Dendritic cell treated with granulocyte-macrophage colony-stimulating factor and Interleukin-4, amounts not matched to agents 40 ng/mL and 50 ng/mL, for 4 days (primary cell): ENCODE measurements around the gene BEX3.
"Not testable (repeated sequence)": the region's sequence is repeated elsewhere in the genome, so short reads cannot be mapped to it uniquely, and the experiment has no call there.

ENCODE experiments used
- H3K27ac Mint-ChIP-seq: one replicate; pipeline ENCODE4 v1.8.0; 2022; ENCODE audit warnings: mild to moderate bottlenecking, mixed read lengths
- H3K27me3 Mint-ChIP-seq: one replicate; pipeline ENCODE4 v1.8.0; 2022; ENCODE audit warnings: mild to moderate bottlenecking, mixed read lengths
- H3K36me3 Mint-ChIP-seq: one replicate; pipeline ENCODE4 v1.8.0; 2022; ENCODE audit warnings: low read depth, mixed read lengths
- H3K4me1 Mint-ChIP-seq: one replicate; pipeline ENCODE4 v1.8.0; 2022; ENCODE audit warnings: low read depth, mixed read lengths
- H3K4me3 Mint-ChIP-seq: one replicate; pipeline ENCODE4 v1.8.0; 2022; ENCODE audit warnings: mild to moderate bottlenecking, moderate library complexity, mixed read lengths
- H3K9me3 Mint-ChIP-seq: one replicate; pipeline ENCODE4 v1.8.0; 2022; ENCODE audit warnings: mixed read lengths
- intact Hi-C: fragments of 100-400 bp; cut with micrococcal nuclease; formaldehyde crosslinking; loops from one replicate; pipeline ENCODE4 v1.15.0; 2022

BEX3 gene

DNA sequence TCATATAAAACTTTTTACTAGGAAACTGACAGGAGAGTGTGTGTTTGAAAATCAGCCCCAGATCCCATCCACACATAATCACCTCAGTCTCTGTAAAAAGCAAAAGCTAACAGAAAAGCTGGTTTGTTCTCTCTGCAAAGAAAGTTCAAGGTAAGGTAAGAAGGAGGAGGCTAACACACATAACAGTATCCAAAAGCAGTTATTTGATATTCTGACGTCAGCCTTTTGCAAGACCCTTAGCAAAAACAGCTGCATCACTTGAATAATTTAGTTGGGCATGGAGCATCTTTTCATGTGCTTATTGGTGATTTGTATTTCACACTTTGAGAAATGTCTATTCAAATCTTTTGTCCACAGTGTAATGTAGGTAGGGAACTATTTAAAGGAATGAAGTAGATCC lies 14.5 kb upstream of the BEX3 start:
- Mint-ChIP-seq H3K4me1 (peaks cover 11% of the 10 kb centered on the region), H3K36me3 (no peaks in the 10 kb centered on the region), H3K27ac (no peak overlapping the region), H3K27me3 (no peaks in the 10 kb centered on the region), H3K9me3 (no peaks in the 10 kb centered on the region), H3K4me3 (no peak overlapping the region)
- intact Hi-C loops = no loop called here

DNA sequence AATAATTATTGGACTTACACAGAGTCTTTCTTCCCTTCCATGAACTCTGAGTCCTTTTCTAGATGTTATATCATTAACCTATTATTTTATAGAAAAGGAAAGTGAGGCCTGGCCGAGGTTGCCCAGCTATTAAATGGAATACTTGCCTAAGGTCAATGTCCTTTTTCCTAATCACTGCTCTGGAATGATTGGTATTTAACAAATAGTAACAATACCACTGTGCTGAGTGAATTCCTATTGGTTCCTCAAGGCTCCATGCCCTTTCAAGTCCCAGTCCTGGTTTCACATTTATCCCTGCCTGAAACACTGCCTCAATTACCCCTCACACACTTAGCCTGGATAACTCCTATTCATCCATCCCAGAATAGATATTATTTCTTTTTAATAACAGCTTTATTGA lies 13.9 kb upstream of the BEX3 start:
- no peaks in the 10 kb centered on the region for H3K9me3 Mint-ChIP-seq
- no peaks in the 10 kb centered on the region for H3K36me3 Mint-ChIP-seq
- intact Hi-C loops = no loop called here
- H3K27ac Mint-ChIP-seq = no peak overlapping the region
- peaks cover 12% of the 10 kb centered on the region for H3K4me1 Mint-ChIP-seq
- H3K4me3 Mint-ChIP-seq = no peak overlapping the region
- no peaks in the 10 kb centered on the region for H3K27me3 Mint-ChIP-seq

DNA sequence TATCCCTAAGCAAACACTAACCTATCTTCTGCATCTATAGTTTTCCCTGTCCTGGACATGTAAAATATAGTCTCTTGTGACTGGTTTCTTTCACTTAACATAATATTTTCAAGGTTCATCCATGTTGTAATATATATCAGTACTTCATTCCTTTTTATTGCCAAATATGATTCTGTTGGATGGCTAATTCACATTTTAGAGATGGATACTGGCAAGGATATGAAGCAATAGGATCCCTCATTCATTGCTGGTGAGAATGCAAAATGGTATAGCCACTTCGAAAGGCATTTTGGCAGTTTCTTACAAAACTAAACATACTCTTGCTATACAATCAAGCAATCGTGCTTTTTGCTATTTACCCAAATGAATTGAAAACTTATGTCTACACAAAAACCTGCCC lies 13.3 kb upstream of the BEX3 start:
- Mint-ChIP-seq H3K27me3 (no peaks in the 10 kb centered on the region), H3K4me1 (peaks cover 9% of the 10 kb centered on the region), H3K27ac (no peak overlapping the region), H3K4me3 (no peak overlapping the region), H3K9me3 (no peaks in the 10 kb centered on the region), H3K36me3 (no peaks in the 10 kb centered on the region)
- intact Hi-C loops = no loop called here

DNA sequence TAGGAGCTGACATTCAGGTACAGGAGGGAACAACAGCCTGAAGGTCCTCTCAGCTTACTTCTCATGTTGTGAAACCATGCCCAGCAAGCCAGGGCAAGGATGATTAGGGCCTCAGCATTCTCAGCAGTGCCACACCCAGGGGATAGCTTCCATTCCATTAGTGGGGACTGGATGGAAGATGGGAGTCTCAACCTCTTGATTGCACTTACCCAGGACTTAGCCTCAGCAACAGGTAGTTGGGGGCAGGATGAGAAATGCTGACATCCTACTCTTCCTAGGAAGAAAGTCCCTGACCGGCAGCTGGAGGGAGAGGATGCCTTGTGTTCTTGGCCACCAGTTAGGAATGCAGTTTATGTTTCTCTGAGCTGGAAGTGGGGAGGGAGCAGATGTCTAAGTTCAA lies 8.8 kb upstream of the BEX3 start:
- Mint-ChIP-seq H3K36me3 (no peaks in the 10 kb centered on the region), H3K27me3 (no peaks in the 10 kb centered on the region), H3K4me3 (no peak overlapping the region), H3K4me1 (peaks cover 9% of the 10 kb centered on the region), H3K27ac (no peak overlapping the region), H3K9me3 (no peaks in the 10 kb centered on the region)
- intact Hi-C loops = no loop called here

DNA sequence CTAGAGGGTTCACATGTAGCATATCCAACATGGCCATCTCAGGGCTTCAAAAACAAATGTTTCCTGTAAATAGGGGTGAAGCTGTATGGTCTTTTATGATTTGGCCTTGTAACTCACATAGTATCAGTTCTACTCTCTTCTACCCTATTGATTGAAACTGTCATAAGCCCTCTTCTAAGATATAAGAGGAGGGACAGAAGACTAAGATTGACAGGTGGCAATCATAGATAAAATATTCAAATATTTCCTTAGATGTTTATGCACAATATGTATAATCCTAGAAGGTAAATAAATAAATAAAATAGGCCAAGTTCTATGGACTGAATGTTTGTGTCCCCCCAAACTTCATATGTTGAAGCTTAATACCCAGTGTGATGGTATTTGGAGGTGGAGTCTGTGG lies 6.9 kb upstream of the BEX3 start:
- H3K9me3 Mint-ChIP-seq = no peaks in the 10 kb centered on the region
- no peak overlapping the region for H3K27ac Mint-ChIP-seq
- peaks cover 9% of the 10 kb centered on the region for H3K4me1 Mint-ChIP-seq
- no peaks in the 10 kb centered on the region for H3K36me3 Mint-ChIP-seq
- no peaks in the 10 kb centered on the region for H3K27me3 Mint-ChIP-seq
- H3K4me3 Mint-ChIP-seq = no peak overlapping the region
- intact Hi-C loops = no loop called here

DNA sequence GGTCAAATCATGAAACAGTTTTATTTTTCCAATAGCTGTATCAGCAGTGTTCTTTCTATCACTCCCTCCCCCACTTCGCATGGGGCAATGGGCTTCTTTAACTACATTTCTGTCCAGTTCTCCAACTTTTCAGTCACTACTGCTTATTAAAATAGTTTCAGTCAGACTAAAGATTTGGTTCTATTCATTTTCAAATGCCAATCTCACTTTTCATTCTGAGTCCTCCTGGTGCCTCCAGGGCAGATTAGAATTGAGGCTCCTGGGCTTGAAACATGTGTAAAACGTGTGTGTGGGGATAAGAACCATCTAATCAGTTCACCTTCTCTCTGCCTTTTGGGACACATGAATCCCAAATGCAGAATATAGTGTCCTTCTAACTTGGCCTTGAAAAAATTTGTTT lies 3.5 kb upstream of the BEX3 start:
- Mint-ChIP-seq H3K36me3 (no peaks in the 10 kb centered on the region), H3K27me3 (peaks cover 5% of the 10 kb centered on the region), H3K27ac (no peak overlapping the region), H3K4me1 (peaks cover 6% of the 10 kb centered on the region), H3K9me3 (no peaks in the 10 kb centered on the region), H3K4me3 (no peak overlapping the region)
- intact Hi-C loops = no loop called here

DNA sequence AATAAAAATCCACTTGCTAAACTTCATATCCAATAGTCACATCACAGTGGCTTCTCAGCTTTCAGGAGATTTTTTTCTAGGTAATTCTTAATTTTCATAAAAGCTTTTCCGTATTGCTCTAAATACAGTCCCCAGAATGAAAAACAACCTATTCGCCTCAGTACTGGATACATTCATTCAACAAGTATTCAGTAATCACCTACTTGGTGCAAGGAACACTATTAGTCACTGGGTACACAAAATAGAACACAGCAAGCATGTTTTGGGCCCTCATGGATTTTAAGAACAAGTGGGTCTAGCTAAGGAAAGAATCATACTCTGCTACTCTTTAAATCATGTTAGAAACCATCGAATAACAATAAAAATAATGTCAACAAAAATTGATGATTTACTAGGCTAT lies 2.8 kb upstream of the BEX3 start:
- no peaks in the 10 kb centered on the region for H3K9me3 Mint-ChIP-seq

DNA sequence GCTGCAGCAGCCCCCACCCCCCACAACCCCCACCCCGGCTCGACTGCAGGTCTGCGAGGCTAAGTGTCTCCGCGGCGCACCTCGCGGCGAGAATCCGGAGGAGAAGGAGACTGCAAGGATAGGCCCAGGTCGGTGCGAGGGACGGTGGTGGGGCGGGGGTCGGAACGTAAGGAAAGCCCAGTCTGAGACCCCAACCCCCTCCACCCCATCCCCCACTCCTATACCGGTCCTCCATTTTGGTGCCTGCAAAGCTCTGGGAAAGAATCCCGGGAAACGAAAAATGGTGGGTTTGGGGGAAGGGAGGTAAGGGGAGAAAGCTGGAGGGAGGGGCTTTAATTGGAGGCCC lies 614 bp downstream of the BEX3 start:
- H3K9me3 Mint-ChIP-seq = no peaks in the 10 kb centered on the region
- peak overlapping the region; percentile 55 for H3K4me3 Mint-ChIP-seq
- no peak overlapping the region for H3K27ac Mint-ChIP-seq
- H3K36me3 Mint-ChIP-seq = no peaks in the 10 kb centered on the region
- H3K4me1 Mint-ChIP-seq = peaks cover 6% of the 10 kb centered on the region
- H3K27me3 Mint-ChIP-seq = peaks cover 5% of the 10 kb centered on the region
- intact Hi-C loops = no loop called here

More for the DNA sequence above, 2.8 kb upstream of the BEX3 start:
- H3K4me1 Mint-ChIP-seq = peaks cover 6% of the 10 kb centered on the region
- H3K36me3 Mint-ChIP-seq = no peaks in the 10 kb centered on the region
- H3K4me3 Mint-ChIP-seq = no peak overlapping the region
- peaks cover 5% of the 10 kb centered on the region for H3K27me3 Mint-ChIP-seq
- no peak overlapping the region for H3K27ac Mint-ChIP-seq
- intact Hi-C loops = no loop called here

DNA sequence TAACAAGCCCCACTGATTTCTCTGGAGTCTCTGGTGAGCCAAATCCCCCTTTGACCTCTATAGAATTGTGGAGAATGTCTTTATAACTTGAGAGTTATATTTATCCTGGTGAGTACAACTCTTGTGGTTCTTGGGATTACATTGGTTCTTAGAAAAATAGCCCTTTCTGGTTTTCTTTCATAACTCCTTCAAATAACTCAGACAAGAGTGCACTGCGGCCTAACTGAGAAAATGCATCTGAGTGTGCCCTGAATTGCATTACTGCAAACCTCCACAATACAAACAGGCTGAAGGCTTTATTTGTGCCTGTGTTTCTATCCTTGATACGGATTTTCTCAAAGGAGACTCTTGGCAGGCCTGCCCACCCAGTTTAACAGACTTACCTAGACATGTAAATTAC lies 2.7 kb downstream of the BEX3 start:
- Mint-ChIP-seq H3K27ac (no peak overlapping the region), H3K4me1 (peaks cover 6% of the 10 kb centered on the region), H3K36me3 (no peaks in the 10 kb centered on the region), H3K4me3 (no peak overlapping the region), H3K9me3 (no peaks in the 10 kb centered on the region), H3K27me3 (peaks cover 5% of the 10 kb centered on the region)
- intact Hi-C loops = no loop called here

DNA sequence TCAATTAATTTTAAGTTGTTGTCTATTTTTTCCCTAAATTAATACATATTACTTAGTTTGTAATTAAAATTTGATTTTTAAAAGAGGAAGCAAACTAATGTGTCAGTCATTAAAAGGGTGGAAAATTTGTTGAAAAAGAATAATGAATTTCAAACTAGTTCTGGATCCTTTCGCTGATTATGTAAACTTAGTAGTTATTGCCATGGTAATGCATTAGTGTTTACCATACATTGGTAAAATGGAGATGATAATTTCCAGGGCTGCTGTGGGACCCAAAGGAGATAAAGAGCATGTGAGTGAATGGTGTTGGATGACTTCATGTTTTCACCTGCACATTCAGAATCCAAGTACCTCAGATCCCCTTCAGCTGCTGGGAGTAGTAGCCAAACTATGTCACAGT lies 6.5 kb downstream of the BEX3 start:
- intact Hi-C loops = no loop called here
- Mint-ChIP-seq H3K36me3 (no peaks in the 10 kb centered on the region), H3K27me3 (no peaks in the 10 kb centered on the region), H3K9me3 (no peaks in the 10 kb centered on the region), H3K27ac (no peak overlapping the region), H3K4me1 (no peaks in the 10 kb centered on the region), H3K4me3 (no peak overlapping the region)

DNA sequence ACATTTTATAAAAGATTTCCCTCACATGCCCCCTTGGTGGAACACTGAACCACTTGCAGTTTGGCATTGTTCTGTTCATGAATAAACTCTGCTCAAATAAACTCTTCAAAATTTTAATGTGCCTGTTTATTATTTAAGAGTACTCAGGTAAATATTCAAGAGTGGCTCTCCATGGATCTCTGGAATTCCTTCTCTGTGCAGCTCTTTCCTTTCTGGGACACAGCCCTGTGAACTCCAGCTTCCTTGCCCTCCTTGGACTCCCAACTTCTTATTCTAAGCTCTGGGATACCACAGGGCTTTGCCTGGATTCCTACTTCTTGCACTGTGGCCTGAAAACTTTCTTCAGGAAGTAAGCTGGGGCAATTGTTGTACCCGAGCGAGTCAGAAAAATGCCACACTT lies 8.3 kb downstream of the BEX3 start:
- Mint-ChIP-seq H3K9me3 (no peaks in the 10 kb centered on the region), H3K27ac (no peak overlapping the region), H3K27me3 (peaks cover 4% of the 10 kb centered on the region), H3K4me1 (no peaks in the 10 kb centered on the region), H3K4me3 (no peak overlapping the region), H3K36me3 (no peaks in the 10 kb centered on the region)
- intact Hi-C loops = no loop called here

DNA sequence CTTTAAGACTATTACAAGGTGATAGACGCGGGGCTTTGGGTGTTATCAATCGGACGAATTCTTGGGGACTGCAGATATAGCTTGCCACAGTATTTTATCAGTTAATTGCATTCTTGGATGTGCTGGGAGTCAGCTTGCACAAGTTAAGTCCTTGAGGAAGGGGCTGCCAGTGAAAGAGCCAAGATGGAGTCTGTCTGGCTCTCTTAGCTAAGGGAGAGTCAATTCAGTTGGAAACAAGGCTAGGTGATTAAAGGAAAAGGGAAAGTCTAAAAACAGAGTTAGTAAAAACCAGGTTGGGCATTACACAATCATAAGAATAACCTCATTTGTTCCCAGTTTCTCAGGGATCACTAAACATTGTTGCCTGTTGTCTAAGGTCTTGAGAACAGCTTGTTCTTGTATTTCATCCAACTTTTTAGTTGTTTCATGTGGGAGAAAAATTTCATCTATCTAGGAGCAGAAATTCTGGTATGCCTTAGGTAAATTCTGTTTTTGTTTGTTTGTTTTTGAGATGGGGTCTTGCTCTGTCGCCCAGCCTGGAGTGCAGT lies 9.0 kb downstream of the BEX3 start:
- H3K36me3 Mint-ChIP-seq, intact Hi-C loops, H3K27me3 Mint-ChIP-seq, H3K4me3 Mint-ChIP-seq, H3K9me3 Mint-ChIP-seq, H3K4me1 Mint-ChIP-seq, H3K27ac Mint-ChIP-seq: not testable (repeated sequence)

DNA sequence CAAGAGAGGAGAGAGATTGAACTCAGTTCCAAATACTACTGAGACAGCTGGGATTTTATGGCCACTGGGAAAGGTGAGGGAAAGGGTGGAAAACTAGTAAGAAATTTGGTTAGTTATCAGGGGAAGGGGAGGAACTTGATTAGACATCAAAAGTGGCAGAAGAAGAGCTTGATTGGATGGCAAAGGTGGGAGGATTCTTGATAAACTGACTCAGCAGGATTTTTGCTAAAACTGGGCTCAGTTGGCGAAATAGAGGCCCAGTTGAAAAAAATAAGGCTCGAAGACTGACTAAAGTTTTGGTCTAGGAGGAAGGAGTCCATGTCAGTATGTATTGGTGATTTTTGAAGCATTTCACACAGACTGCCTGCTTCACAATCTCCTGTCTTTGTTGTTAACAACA lies 10.0 kb downstream of the BEX3 start:
- no peaks in the 10 kb centered on the region for H3K9me3 Mint-ChIP-seq
- H3K27ac Mint-ChIP-seq = no peak overlapping the region
- H3K27me3 Mint-ChIP-seq = peaks cover 5% of the 10 kb centered on the region
- H3K4me1 Mint-ChIP-seq = no peaks in the 10 kb centered on the region
- H3K4me3 Mint-ChIP-seq = no peak overlapping the region
- H3K36me3 Mint-ChIP-seq = no peaks in the 10 kb centered on the region
- intact Hi-C loops = no loop called here

DNA sequence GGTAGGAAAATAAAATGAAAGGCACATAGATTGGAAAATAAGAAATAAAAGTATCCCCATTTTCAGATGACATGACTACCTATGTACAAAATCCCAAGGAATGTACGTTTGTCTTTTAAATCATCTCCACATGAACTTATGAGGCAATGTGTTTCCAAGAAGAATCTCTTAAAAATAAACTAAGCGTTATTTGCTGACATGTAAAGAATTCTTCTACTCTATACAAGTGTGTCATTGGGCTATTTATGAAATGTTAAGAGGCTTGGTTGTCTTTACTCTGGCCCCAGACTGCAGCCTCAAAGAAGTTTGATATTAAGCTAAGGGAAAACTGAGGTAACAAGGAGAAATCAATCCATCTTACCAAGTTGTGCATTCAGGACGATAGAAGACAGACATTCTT lies 17.1 kb downstream of the BEX3 start:
- H3K27ac Mint-ChIP-seq = no peak overlapping the region
- no peaks in the 10 kb centered on the region for H3K9me3 Mint-ChIP-seq
- peaks cover 6% of the 10 kb centered on the region for H3K27me3 Mint-ChIP-seq
- no peak overlapping the region for H3K4me3 Mint-ChIP-seq
- no peaks in the 10 kb centered on the region for H3K36me3 Mint-ChIP-seq
- intact Hi-C loops = no loop called here
- H3K4me1 Mint-ChIP-seq = no peaks in the 10 kb centered on the region

DNA sequence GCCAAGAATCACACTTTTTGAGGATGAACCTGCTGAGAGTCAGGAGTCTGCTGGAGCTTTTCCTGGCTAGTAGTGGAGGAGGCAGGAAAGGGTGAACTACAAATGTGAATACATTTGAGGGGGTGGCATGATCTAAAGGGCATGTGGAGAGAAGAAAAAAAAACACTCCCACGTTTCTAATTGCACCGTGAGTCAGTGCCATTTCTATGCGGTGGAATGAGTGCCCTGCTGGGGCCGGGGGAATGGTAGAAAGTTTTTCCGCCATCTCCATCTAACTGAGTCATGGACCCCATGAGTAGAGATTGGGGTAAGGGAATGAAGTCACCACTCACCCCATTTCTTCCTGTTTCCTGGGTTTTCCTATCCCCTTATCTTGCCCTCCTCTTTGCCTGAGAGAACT lies 19.8 kb downstream of the BEX3 start:
- no peak overlapping the region for H3K4me3 Mint-ChIP-seq
- intact Hi-C loops = no loop called here
- H3K4me1 Mint-ChIP-seq = no peaks in the 10 kb centered on the region
- no peaks in the 10 kb centered on the region for H3K9me3 Mint-ChIP-seq
- H3K27me3 Mint-ChIP-seq = peaks cover 2% of the 10 kb centered on the region
- H3K27ac Mint-ChIP-seq = no peak overlapping the region
- H3K36me3 Mint-ChIP-seq = no peaks in the 10 kb centered on the region

DNA sequence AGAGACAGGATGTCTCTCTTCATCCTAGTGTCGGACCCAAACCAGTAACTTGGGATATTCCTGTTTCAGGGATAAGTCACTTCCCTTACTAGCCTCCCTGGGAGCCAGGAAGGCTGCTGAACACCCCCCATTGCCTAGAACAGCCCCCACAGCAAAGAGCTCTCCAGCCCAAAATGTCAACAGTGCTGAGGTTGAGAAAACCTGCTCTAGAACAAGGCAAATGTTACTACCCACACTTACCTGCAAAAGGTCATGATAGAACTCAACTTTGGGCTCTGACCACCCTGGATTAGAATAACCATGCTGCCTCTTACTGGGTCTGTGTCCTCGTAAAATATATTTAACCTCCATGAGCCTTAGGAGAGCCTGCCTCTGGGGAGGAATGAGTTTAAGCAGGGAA lies 20.3 kb downstream of the BEX3 start:
- intact Hi-C loops = no loop called here
- Mint-ChIP-seq H3K9me3 (no peaks in the 10 kb centered on the region), H3K4me1 (no peaks in the 10 kb centered on the region), H3K27ac (no peak overlapping the region), H3K27me3 (peaks cover 1% of the 10 kb centered on the region), H3K4me3 (no peak overlapping the region), H3K36me3 (no peaks in the 10 kb centered on the region)
